LoVo (cell line): ENCODE measurements around the gene NRIP2.
A peak's percentile ranks its signal among the peaks of the same experiment; 100 is the strongest.

Experiments used
- DNase-seq: peaks from one replicate; pipeline ENCODE4 v3.0.0-alpha.2; 2016; ENCODE audit warnings: low spot score

Gene NRIP2

DNA sequence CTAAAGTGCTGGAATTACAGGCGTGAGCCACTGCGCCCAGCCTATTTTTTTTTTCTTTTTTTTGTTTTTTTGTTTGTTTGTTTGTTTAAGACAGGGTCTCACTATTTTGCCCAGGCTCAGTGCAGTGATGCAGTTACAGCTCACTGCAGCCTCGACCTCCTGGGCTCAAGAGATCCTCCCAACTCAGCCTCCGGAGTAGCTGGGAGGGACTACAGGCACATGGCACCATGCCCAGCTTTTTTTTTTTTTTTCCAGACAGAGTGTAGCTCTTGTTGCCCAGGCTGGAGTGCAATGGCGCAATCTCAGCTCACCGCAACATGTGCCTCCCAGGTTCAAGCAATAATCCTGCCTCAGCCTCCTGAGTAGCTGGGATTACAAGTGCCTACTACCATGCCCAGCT, 28.1 kb downstream of the NRIP2 start:
- no peak for DNase-seq

DNA sequence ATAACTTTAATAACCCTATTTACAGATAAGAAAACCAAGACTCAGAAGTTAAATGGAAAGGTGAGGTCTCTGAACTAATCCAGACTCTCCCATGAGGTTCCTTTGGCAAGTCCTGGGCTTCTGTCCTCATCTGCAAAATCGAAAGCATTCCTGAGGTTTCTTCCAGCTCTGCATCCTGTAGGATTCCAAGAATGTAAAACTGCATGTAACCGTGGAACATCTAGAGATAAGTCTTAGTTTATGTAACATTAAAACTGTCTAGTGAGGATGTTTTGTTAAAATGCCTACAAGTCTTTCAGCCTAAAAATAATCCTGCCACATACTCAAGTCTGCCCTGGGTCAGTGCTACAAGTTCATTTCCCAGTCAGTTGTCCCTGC, 29.7 kb downstream of the NRIP2 start:
- no peak for DNase-seq

DNA sequence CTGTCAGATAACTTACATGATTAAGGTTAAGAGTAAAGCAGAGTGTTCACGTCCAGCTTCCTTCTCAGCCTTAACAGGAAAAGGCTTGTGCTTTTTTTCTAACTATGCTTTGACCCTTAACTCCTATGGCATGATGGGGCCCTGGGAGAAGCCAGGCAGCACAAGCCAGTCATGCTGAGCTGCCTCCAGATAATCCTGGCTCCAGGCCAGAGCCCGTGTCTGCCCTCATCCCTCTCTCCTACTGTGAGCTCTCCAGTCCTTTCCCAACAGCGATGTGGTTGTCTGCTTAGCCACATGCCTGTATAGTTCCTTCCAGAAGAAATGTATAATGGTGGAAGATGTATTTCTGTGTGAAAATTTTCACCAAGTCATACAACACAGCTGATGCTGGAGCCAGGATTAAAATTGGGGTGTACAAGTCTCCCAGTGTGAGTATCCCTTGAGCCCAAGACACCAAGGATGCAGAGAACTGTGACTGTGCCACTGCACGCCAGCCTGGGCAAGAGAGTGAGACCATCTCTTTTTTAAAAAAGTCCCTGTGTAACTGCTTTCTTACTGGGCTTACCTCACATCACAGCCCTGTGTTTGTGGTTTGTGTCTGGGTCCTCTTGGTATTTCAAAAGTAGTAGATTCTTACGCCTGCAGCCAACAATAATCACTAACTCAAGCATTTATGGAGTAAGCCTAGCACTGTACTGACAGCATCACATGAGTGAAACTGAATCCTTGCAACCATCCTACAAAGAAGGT, 30.3 kb downstream of the NRIP2 start:
- DNase-seq: no peak

DNA sequence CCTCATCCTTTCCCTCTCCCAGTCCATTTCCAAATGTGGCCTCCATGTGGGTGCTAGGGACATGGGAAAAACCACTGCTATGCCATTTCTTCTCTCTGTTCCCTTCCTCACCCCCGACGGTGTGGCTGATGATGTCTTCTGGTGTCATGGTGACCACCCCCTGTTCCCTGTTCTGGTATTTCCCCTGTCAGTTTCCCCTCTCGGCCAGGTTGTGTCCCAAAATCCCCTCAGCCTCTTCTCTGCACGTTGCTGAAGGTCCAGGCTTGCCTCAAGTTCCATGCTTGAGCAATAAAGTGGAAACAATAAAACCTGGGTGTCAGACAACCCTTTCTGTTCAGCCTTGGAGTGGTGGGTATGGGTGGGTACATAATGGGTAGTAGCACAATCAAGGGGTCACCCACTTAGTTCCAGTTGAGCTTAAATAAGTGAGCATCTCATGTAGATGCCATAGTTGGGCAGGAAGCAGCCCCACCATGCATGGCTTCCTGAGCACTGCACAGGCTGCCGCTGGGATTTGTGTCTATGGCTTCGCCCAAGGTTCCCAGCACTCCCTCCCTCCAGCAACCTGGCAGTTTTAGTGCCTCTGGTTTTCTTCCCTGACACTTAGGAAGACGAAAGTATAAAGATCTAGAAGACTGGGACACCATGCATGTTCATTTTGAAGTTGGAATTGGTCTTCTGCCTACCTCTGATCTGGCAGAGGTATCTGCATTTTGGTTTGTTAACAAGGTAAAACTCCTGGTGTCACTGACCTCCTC, 31.0 kb downstream of the NRIP2 start:
- no peak for DNase-seq

DNA sequence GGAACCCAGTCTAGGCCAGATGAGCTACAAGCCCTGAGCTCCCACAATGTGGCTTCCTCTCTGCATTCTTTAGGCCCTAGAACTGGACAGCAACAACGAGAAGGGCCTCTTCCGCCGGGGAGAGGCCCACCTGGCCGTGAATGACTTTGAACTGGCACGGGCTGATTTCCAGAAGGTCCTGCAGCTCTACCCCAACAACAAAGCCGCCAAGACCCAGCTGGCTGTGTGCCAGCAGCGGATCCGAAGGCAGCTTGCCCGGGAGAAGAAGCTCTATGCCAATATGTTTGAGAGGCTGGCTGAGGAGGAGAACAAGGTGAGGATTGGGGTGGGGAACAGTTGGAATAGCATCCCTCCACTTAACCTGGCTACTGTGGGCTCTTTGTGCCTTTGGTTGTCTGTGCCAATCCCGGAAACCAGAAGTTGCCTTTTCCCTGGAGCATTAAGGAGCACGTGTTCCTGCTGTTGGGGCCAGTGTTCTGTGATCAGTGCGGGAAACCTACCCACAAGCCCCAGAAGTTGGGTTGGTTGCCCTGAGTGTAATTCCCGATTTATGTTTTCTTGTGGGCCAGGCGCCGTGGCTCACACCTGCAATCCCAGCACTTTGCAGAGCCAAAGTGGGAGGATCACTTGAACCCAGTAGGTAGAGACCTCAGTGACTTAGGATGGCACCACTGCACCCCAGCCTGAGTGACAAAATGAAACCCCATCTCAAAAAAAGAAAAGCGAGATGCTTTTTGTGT, 33.6 kb downstream of the NRIP2 start:
- no peak for DNase-seq

DNA sequence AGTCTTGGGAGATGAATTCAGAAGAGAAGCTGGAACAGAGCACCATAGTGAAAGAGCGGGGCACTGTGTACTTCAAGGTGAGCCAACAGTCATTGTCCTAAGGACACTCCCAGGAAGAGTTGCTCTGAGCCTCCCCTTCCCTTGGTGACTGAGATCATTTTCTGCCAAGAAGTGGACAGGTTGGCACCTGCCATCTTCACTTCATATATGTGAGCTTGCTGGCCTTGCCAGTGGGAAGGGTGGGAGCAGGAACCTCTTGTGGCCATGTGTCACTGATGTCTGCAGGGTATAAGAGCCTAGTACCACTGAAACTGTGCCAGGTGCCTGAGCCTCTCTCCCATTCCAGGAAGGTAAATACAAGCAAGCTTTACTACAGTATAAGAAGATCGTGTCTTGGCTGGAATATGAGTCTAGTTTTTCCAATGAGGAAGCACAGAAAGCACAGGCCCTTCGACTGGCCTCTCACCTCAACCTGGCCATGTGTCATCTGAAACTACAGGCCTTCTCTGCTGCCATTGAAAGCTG, 34.7 kb downstream of the NRIP2 start:
- no peak for DNase-seq

DNA sequence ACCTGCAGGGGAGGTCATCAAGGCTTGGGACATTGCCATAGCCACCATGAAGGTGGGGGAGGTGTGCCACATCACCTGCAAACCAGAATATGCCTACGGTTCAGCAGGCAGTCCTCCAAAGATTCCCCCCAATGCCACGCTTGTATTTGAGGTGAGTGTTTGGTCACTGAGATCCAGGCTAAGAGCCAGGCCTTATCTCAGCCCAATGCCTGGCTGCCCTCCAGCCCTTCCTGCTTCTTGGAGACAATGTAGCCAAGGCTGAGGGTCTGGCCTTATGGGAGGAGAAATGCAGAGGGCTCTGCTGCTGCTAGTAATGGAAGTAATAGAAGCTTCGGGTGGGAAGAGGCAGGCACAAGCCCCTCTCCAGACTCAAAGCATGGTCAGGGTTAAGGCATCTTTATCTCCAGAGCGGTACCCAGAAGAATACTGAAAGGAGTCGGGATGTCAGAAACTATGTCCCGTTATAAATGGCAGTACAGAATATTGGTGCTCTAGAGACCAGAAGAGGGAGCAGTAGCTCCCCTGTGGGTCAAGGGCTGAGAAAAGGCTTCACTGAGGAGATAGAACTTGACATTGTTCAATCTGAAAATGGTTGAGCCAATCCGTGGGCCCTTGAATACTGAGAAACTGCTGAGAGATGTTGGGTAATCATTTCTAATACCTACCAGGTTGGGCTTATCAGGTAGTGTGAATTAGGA, 37.0 kb downstream of the NRIP2 start:
- DNase-seq: no peak

DNA sequence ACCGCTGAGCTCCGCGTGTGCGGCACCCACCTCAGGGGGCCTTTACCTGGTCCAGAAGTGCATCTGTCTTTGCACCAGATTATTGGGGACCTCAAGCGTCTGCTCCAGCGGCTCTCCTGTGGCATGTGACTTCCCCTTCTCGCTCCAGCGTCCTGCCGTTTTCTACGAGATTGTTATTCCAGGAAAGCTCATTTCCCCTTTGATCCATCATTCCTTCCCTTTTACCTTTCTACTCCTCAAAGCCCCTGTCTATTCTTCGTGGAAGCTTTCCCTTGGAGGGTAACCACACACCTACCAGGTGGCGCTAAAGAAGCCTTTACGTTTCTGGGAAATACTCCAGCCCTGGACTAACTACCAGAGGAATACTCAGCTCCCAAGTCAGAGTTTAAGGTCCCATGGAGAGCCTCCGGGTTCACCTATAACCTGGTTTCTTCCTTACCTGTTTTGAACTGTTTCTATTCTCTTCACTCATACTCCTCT, 38.6 kb downstream of the NRIP2 start:
- no peak for DNase-seq

DNA sequence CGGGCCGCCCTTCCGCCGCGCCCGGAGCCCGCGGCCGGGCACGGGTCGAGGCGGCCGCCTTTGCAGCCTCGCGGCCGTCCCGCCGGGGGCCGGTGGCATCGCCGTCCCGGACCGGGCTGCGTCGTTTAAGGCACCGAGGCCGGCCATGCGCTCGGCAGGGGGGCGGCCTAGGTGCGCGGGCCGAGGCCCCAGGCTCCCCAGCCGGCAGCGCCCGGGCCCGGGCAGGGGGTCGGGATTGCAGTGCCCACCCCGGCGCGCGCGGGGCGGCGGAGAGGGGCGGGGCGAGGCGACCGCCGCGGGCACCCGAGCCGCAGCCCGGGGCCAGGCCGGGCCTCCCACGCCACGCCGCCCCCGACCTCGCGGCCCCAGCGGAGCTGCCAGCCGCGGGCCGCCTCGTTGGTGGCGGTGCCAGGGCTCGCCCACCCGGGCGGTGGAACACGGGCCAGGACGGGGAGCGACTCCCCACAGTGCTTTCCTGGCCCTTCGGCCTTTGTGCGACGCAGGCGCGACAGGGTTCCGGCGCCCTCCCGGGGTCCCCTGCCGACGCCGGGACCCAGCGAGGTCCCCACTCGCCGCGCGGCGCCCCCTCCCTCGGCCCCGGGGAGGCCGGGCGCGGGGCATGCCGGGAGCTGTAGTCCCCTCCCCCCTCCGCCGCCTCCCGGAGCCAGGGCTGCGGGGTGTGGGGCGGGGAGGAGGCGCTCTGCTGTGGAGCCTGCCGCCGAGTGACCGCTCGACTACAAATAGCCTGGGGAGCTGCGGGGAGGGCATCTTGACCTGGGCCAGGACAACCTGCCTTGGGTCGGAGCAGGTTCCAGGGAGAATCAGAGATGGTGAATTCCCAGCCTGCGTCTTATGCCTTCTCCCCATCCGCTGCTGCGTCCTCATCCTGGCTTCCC, 39.3 kb downstream of the NRIP2 start:
- DNase-seq: peak; percentile 56

DNA sequence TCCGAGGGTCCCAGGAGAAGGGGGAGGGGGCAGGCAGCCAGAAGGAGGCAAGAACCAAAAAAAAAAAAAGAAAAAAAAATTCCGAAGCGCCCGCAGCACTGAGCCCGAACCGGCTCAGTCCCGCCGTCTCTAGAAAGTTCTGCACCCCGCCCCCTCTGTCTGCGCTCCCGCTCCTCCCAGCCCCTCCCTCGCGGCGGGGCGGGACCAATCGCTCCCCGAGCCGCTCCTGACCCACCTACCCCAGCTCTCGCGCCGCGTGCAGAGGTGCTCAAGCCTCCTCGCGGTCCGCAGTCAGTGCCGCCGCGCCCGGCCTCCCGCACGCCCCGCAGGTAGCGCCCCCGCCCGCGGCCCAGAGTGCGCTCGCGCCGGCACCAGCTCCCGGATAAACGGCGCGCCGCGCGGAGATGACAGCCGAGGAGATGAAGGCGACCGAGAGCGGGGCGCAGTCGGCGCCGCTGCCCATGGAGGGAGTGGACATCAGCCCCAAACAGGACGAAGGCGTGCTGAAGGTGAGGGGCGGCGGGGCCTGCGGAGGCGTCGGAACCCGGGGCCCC, 40.0 kb downstream of the NRIP2 start, which contains the start of gene FKBP4:
Gene FKBP4, plus strand, starts transcription at position 235 of the 554 bp plus-strand sequence. Its CDS starts 170 bp downstream, at position 405.
- DNase-seq: peak; percentile 91

DNA sequence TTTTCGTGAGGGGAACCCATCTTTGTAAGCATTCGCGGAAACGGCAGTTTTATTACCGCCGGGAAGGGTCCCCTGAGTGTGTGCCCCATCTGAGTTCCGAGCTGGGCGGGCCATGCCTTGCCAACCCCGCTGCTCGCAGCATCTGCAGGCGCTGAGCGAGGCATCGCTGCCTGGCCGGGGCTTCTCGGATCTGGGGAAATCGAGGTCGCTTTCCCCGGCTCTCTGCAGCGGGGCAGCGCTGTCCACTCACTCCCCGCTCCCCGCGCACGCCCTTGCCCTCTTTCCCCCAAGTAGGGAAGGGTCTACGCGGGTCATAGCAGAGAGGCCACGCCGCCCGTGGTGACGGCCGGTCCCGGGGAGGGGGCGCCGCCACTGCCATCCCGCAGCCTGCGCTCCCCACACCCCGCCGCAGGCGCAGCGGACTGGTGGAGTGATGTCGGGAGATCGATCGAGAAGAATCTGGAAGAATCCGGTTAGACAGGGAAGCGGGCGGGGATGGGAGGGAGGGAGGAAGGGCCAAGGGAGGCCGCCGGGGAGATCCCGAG, 40.6 kb downstream of the NRIP2 start:
- DNase-seq: no peak

DNA sequence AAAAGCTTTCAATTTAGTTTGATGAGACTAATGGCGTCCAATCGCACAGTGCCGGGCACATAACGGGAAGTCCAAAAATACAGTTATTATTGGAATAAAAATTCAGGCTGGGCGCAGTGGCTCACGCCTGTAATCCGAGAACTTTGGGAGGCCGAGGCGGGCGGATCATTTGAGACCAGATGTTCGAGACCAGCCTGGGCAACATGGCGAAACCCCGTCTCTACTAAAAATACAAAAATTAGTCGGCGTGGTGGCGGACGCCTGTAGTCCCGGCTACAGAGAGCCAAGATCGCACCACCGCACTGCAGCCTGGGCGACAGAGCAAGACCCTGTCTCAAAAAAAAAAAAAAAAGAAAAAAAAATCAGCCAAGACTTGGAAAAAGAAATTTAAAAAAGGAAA, 41.3 kb downstream of the NRIP2 start:
- no peak for DNase-seq

DNA sequence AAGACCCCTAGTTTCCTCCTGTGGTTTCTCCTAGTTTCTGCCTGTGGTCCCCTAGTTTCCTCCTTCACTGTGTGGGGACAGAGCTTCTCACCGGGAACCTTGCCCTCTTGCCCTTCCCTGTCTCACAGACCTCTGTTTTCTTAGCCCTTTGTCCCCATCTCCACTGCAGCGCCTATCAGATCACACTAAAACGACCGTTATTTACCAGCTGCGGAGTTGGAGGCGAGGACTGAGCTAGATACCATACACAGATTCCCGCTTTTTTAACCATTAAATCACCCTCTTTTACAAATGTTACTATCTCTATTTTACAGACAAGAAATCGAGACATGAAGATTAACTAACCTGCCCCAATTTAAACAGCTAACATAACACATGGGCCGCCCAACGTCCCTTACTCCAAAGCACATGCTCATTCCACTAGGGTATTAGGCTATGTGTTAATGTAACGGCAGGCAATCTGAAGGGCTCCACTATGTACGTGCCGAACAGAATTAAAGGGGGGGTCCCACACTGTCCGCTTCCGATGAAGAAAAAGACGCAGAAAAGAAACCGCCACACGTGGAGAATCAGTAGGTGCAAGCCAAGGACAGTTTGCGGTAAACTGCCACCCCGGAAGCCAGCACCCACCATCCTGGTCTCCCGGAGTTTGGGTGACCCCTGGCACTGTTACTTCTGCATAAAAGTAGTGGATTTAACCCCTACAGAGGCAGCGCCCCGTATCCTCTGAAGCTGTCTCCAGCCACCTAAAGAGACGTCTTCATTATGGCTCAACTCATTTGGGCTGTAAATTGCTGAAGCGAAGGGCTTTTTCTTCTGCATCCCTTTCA, 41.9 kb downstream of the NRIP2 start:
- DNase-seq: no peak

DNA sequence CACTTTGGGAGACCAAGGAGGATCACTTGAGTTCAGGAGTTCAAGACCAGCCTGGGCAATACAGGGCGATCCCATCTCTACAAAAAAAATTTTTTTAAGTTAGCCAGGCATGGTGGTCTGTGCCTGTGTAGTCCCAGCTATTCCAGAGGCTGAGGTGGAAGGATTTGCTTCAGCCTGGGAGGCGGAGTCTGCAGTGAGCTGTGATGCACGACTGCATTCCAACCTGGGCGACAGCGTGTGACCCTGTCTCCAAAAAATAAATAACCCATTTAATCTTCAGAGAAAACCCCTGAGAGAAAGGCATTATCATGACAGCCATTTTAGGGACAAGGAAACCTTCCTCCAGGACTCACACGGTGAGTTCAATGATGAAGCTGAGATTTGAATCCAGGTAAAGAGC, 43.7 kb downstream of the NRIP2 start:
- no peak for DNase-seq

DNA sequence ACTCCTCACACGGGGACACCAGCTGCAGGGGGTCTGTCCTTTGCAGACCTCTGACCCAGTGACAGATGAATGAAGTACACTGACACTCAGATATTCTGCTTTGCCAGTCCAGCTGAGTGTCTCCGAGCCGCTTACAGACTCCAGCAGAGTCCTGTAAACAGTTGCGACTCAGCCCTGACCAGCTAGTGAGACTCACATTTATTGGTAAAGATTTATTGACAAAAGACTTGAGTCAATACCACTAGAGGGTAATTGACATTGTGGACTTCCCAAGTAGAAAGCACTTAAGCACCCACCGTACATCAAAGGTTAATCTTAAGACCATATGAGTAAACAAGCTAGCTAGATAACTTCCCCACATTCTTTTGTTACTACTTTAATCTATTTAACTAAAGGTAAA, 49.8 kb downstream of the NRIP2 start:
- no peak for DNase-seq

DNA sequence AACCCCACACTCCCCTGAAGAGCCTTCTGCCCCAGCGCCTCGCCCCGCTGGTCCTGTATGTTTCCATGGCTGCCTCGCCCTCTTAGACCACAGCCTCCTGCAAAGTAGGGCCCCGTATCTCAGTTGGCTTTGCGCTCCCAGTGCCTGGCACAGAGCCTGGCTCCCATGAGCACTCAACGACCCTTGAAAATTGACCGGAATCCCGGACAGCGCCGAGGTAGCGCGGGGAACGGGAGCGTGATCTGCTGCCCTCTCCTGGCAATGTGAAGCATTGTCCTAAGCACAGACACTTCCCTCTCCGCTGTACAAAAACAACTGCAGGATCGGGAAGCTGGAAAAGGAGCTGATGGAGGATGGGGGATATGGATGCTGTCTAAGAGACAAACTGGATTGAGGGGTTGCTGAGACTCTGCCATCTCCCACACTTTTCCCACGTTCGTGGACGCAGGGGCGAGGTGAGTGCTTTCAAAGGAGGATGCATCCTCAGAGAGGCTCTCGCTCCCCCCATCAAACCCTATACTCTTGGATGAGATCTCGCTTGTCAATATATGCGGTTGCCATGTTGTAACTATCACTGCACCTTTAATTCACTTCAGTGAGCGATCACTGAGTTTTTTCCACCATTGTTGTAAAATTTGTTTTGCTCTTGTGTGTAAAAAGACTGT, 50.8 kb downstream of the NRIP2 start:
- peak; percentile 74 for DNase-seq

DNA sequence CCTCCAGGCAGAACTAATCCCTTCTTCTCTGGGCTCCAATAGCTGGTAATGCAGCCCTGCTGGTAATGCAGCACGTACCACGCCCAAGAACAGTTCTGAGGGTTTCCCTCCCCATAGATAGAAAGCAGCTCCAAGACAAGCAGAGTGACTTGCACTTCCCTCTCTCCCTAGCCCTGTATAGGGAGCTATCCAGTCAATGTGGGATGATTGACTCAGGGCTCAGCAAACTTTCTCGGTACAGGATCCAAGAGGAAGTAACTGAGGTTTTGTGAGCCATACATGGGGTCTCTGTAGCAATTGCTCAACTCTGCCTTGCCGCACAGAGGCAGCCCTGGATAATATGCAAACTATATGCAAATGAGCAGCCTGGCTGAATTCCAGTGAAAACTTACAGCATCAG, 55.6 kb downstream of the NRIP2 start:
- DNase-seq: no peak

DNA sequence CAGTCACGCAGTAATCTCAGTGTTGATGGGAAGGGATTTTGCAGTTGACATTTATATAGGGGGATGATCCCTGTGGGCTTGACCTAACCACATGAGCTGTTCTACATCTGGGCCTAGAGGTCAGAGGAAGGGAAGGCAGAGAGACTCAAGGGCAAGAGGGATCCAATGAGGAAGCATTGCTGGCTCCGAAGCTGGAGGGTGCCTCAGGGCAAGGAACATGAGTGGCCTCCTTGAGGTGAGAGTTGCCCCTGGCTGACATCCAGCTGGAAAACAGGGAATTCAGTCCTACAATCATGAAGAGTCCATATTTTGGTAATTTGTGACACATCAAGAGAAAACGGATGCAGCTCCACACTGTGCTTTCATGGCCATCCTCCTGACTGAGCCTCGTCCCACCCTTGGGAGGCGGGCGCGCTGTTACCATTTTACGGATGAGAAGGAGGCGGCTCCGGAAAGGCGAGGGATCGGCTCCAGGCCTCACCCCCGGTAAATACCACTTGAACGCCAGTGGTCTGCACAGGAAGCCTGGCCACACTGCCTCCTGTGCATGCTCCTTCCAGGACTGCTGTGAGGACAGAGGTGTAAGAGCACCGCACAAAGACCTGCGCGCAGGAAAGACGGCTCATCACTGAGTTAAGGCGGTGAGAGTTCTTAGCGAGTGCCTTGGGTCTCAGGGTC, 58.6 kb downstream of the NRIP2 start:
- DNase-seq: no peak
